SIG-M5 treated with dmso at 0.1 percent for 504 hours (cell line): Measurements from ENCODE around the gene LGALS9.
"Not testable (repeated sequence)": the region's sequence is repeated elsewhere in the genome, so short reads cannot be mapped to it uniquely, and the experiment has no call there.

Experiments
- DNase-seq: peaks from one replicate; lab custom pipeline; 2025; ENCODE audit not compliant: unreplicated experiment; lab: John Stamatoyannopoulos, UW

LGALS9 gene

GRCh38 chr17:27670791-27671590 is 40.0 kb downstream of the LGALS9 start:
- no peak for DNase-seq

- DNase-seq, result no peak
These were observed 40.6 kb downstream of the LGALS9 start for GRCh38 chr17:27671591-27671910.

- not testable (repeated sequence) for DNase-seq
These were observed 41.0 kb downstream of the LGALS9 start for GRCh38 chr17:27671977-27672480.

- no peak for DNase-seq
These were observed 43.3 kb downstream of the LGALS9 start for GRCh38 chr17:27674335-27674734.

GRCh38 chr17:27677191-27677590 is 46.2 kb downstream of the LGALS9 start:
- DNase-seq, result no peak

GRCh38 chr17:27686322-27686721 is 55.3 kb downstream of the LGALS9 start:
- not testable (repeated sequence) for DNase-seq

GRCh38 chr17:27690882-27691281 is 59.9 kb downstream of the LGALS9 start:
- no peak for DNase-seq

GRCh38 chr17:27695254-27695814 is 64.3 kb downstream of the LGALS9 start:
- DNase-seq, result not testable (repeated sequence)
